Rectal smooth muscle tissue (tissue), 1 donor: ENCODE results near the gene PTPRH.
"Not testable (repeated sequence)": the region's sequence is repeated elsewhere in the genome, so short reads cannot be mapped to it uniquely, and the experiment has no call there.

Experiments used
- H3K27ac ChIP-seq: one replicate; pipeline ENCODE4 v1.7.0; 2013; ENCODE audit warnings: low read depth, low read length, inconsistent platforms
- H3K27me3 ChIP-seq: one replicate; pipeline ENCODE4 v1.7.0; 2013; ENCODE audit warnings: low read length; ENCODE audit not compliant: control insufficient read depth, insufficient read depth
- H3K36me3 ChIP-seq: one replicate; pipeline ENCODE4 v1.7.0; 2013; ENCODE audit warnings: low read length; ENCODE audit not compliant: control insufficient read depth, insufficient read depth
- H3K4me1 ChIP-seq: one replicate; pipeline ENCODE4 v1.7.0; 2013; ENCODE audit warnings: low read length; ENCODE audit not compliant: control insufficient read depth, insufficient read depth
- H3K4me3 ChIP-seq: one replicate; pipeline ENCODE4 v1.7.0; 2013; ENCODE audit warnings: low read length
- H3K9ac ChIP-seq: one replicate; pipeline ENCODE4 v1.7.0; 2013; ENCODE audit warnings: low read length

Gene PTPRH

GRCh38 chr19:55209693-55210472 lies 582 bp upstream of the PTPRH start:
- H3K4me3 ChIP-seq = no peak overlapping the region
- H3K27ac ChIP-seq = no peak overlapping the region
- no peaks in the 10 kb centered on the region for H3K4me1 ChIP-seq
- no peak overlapping the region for H3K9ac ChIP-seq
- no peaks in the 10 kb centered on the region for H3K27me3 ChIP-seq
- H3K36me3 ChIP-seq = no peaks in the 10 kb centered on the region

- Histone ChIP-seq H3K4me3 (peak overlapping the region; percentile 39), H3K27me3 (no peaks in the 10 kb centered on the region), H3K4me1 (no peaks in the 10 kb centered on the region), H3K36me3 (no peaks in the 10 kb centered on the region), H3K9ac (peak overlapping the region; percentile 18), H3K27ac (peak overlapping the region; percentile 9)
Observed at GRCh38 chr19:55206664-55207500, 2.4 kb downstream of the PTPRH start.

GRCh38 chr19:55202199-55202598 lies 7.1 kb downstream of the PTPRH start:
- not testable (repeated sequence) for H3K4me3 ChIP-seq, H3K9ac ChIP-seq, H3K4me1 ChIP-seq, H3K27ac ChIP-seq, H3K36me3 ChIP-seq, H3K27me3 ChIP-seq

- Histone ChIP-seq H3K27ac (no peak overlapping the region), H3K4me3 (no peak overlapping the region), H3K36me3 (no peaks in the 10 kb centered on the region), H3K27me3 (no peaks in the 10 kb centered on the region), H3K4me1 (no peaks in the 10 kb centered on the region), H3K9ac (no peak overlapping the region)
Observed at GRCh38 chr19:55199620-55200204, 9.6 kb downstream of the PTPRH start.

GRCh38 chr19:55198651-55199050 lies 10.7 kb downstream of the PTPRH start:
- Histone ChIP-seq H3K36me3 (no peaks in the 10 kb centered on the region), H3K4me1 (no peaks in the 10 kb centered on the region), H3K9ac (no peak overlapping the region), H3K4me3 (no peak overlapping the region), H3K27me3 (no peaks in the 10 kb centered on the region), H3K27ac (no peak overlapping the region)

GRCh38 chr19:55197528-55197927 lies 11.8 kb downstream of the PTPRH start:
- no peaks in the 10 kb centered on the region for H3K4me1 ChIP-seq
- H3K27ac ChIP-seq = no peak overlapping the region
- H3K36me3 ChIP-seq = no peaks in the 10 kb centered on the region
- H3K27me3 ChIP-seq = no peaks in the 10 kb centered on the region
- no peak overlapping the region for H3K4me3 ChIP-seq
- H3K9ac ChIP-seq = no peak overlapping the region

GRCh38 chr19:55196803-55197202 lies 12.5 kb downstream of the PTPRH start:
- H3K27me3 ChIP-seq = no peaks in the 10 kb centered on the region

GRCh38 chr19:55193481-55193880 lies 15.8 kb downstream of the PTPRH start:
- Histone ChIP-seq H3K4me1 (no peaks in the 10 kb centered on the region), H3K9ac (no peak overlapping the region), H3K27ac (no peak overlapping the region), H3K27me3 (no peaks in the 10 kb centered on the region), H3K36me3 (no peaks in the 10 kb centered on the region), H3K4me3 (no peak overlapping the region)

More at GRCh38 chr19:55196803-55197202, 12.5 kb downstream of the PTPRH start:
- Histone ChIP-seq H3K36me3 (no peaks in the 10 kb centered on the region), H3K4me3 (no peak overlapping the region), H3K9ac (no peak overlapping the region), H3K27ac (no peak overlapping the region), H3K4me1 (no peaks in the 10 kb centered on the region)

GRCh38 chr19:55189403-55189835 lies 19.9 kb downstream of the PTPRH start:
- no peak overlapping the region for H3K4me3 ChIP-seq
- no peaks in the 10 kb centered on the region for H3K4me1 ChIP-seq
- H3K9ac ChIP-seq = no peak overlapping the region
- no peaks in the 10 kb centered on the region for H3K27me3 ChIP-seq
- no peaks in the 10 kb centered on the region for H3K36me3 ChIP-seq
- no peak overlapping the region for H3K27ac ChIP-seq

- H3K4me3 ChIP-seq = no peak overlapping the region
- no peaks in the 10 kb centered on the region for H3K27me3 ChIP-seq
- no peak overlapping the region for H3K27ac ChIP-seq
- no peaks in the 10 kb centered on the region for H3K4me1 ChIP-seq
- H3K36me3 ChIP-seq = no peaks in the 10 kb centered on the region
- H3K9ac ChIP-seq = no peak overlapping the region
Observed at GRCh38 chr19:55188625-55189024, 20.7 kb downstream of the PTPRH start.

- Histone ChIP-seq H3K9ac (no peak overlapping the region), H3K36me3 (no peaks in the 10 kb centered on the region), H3K27ac (no peak overlapping the region), H3K27me3 (peaks cover 5% of the 10 kb centered on the region), H3K4me3 (no peak overlapping the region), H3K4me1 (no peaks in the 10 kb centered on the region)
Observed at GRCh38 chr19:55186080-55186479, 23.2 kb downstream of the PTPRH start.

- no peaks in the 10 kb centered on the region for H3K4me1 ChIP-seq
- peaks cover 29% of the 10 kb centered on the region for H3K27me3 ChIP-seq
- H3K27ac ChIP-seq = no peak overlapping the region
- no peak overlapping the region for H3K9ac ChIP-seq
- no peak overlapping the region for H3K4me3 ChIP-seq
- no peaks in the 10 kb centered on the region for H3K36me3 ChIP-seq
Observed at GRCh38 chr19:55181740-55182139, 27.6 kb downstream of the PTPRH start.
